ENCODE data around the gene PKM.
"Not testable (repeated sequence)": the region's sequence is repeated elsewhere in the genome, so short reads cannot be mapped to it uniquely, and the experiment has no call there.

DNA sequence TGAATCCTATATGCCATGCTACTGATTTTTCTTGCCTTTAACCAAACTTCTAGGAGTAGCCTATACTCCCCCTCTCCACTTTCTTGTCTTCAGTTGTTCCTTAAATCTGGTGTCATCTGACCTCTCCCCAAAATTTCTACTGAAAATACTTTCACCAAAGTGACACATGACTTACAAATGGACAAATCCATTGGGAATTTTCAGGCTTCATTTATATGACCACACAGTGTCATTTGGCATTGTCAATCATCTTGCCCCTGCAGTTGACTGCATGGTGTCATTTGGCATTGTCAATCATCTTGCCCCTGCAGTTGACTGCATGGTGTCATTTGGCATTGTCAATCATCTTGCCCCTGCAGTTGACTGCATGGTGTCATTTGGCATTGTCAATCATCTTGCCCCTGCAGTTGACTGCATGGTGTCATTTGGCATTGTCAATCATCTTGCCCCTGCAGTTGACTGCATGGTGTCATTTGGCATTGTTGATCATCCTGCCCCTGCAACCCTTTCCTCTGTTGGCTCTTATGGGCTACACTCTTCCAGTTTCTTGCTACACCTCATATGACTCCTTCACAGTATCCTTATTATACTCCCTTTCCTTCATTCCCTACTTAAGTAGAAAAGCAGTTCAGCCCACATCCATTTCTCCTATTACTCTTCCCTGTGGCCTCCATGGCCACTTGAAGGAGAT lies 44.8 kb upstream of the PKM start:
- TF ChIP-seq, protein P1, sequence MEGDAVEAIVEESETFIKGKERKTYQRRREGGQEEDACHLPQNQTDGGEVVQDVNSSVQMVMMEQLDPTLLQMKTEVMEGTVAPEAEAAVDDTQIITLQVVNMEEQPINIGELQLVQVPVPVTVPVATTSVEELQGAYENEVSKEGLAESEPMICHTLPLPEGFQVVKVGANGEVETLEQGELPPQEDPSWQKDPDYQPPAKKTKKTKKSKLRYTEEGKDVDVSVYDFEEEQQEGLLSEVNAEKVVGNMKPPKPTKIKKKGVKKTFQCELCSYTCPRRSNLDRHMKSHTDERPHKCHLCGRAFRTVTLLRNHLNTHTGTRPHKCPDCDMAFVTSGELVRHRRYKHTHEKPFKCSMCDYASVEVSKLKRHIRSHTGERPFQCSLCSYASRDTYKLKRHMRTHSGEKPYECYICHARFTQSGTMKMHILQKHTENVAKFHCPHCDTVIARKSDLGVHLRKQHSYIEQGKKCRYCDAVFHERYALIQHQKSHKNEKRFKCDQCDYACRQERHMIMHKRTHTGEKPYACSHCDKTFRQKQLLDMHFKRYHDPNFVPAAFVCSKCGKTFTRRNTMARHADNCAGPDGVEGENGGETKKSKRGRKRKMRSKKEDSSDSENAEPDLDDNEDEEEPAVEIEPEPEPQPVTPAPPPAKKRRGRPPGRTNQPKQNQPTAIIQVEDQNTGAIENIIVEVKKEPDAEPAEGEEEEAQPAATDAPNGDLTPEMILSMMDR (IDR thresholded peaks at IDR 0.05; ENCODE audit: insufficient read depth, low read length) = not testable (repeated sequence)
- not testable (repeated sequence) for TF ChIP-seq SPI1 (IDR thresholded peaks at IDR 0.05; ENCODE audit: borderline replicate concordance, low read depth); GABPA (IDR thresholded peaks at IDR 0.05; ENCODE audit: low read depth)
